Immature natural killer cell (primary cell): ENCODE measurements around the gene YJU2. TPM values are rescaled to one million over a fixed set of nuclear protein-coding genes. Genes with fewer than 3 reads are reported as not detected.
"Not testable (repeated sequence)": the region's sequence is repeated elsewhere in the genome, so short reads cannot be mapped to it uniquely, and the experiment has no call there.

Experiments used
- DNase-seq, 3 donors: peaks; one replicate each; pipeline ENCODE4 v3.0.0; 2022; ENCODE audit warnings: mixed read lengths in 1 of 3
- H3K27ac Mint-ChIP-seq, 6 donors: one replicate each; pipeline ENCODE4 v1.8.0; 2020; ENCODE audit warnings: mixed read lengths in 6 of 6, mild to moderate bottlenecking in 5 of 6, inconsistent platforms in 4 of 6, moderate library complexity in 3 of 6
- H3K27me3 Mint-ChIP-seq, 3 donors: one replicate each; pipeline ENCODE4 v1.8.0; 2020 to 2021; ENCODE audit warnings: low read depth in 3 of 3, mild to moderate bottlenecking in 3 of 3, mixed read lengths in 3 of 3, moderate library complexity in 3 of 3, inconsistent platforms in 1 of 3
- H3K36me3 Mint-ChIP-seq, 3 donors: one replicate each; pipeline ENCODE4 v1.8.0; 2020; ENCODE audit warnings: mixed read lengths in 3 of 3, inconsistent platforms in 2 of 3, mild to moderate bottlenecking in 2 of 3
- H3K4me1 Mint-ChIP-seq, 2 donors: one replicate each; pipeline ENCODE4 v1.8.0; 2020; ENCODE audit warnings: inconsistent platforms in 2 of 2, mild to moderate bottlenecking in 2 of 2, mixed read lengths in 2 of 2, moderate library complexity in 1 of 2
- H3K4me3 Mint-ChIP-seq, 5 donors: one replicate each; pipeline ENCODE4 v1.8.0; 2020; ENCODE audit warnings: mild to moderate bottlenecking in 5 of 5, mixed read lengths in 5 of 5, inconsistent platforms in 3 of 5, moderate library complexity in 3 of 5
- H3K9me3 Mint-ChIP-seq, 6 donors: one replicate each; pipeline ENCODE4 v1.8.0; 2020; ENCODE audit warnings: mild to moderate bottlenecking in 6 of 6, mixed read lengths in 6 of 6, inconsistent platforms in 4 of 6, moderate library complexity in 3 of 6
- polyA plus RNA-seq, 3 donors: library from polyadenylated mRNA; unstranded; fragments of 300-500 nt; fragmentation: Illumina TruSeq; gene quantifications; one replicate each; pipeline ENCODE4 v1.2.3, GENCODE V29; 2021

YJU2 gene
- polyA plus RNA-seq, 3 donors from 2014 or later = 13.8 to 42.4 (median 16.9) TPM

DNA sequence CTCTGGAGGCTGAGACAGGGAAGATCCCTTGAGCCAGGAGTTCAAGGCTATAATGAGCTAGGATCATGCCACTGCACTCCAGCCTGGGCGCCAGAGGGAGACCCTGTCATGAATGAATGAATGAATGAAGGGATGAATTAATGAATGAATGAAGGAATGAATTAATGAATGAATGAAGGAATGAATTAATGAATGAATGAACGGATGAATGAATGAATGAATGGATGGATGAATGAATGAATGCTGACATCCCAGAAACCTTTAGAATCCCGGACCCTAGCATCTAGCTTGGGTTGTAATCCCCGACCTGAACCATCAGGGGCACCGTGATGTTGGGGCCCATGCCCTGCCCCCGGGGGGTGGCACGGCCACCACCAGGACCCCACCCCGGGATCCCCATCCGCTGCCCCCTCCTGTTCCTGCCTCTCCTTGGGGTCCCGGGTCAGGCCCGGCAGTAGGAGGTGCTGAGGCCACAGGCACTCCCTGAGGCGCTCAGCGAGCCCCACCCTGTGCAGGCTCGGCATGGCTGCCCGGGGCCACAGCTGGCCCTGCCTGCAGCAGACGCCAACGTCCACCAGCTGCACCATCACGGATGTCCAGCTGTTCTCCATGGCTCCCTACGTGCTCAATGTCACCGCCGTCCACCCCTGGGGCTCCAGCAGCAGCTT lies 14.1 kb upstream of the YJU2 start:
- no peaks in the 10 kb centered on the region for H3K9me3 Mint-ChIP-seq
- H3K27me3 Mint-ChIP-seq = peaks cover 2 to 10% (median 2%) of the 10 kb centered on the region in 3 donors
- H3K36me3 Mint-ChIP-seq = no peaks in the 10 kb centered on the region
- H3K4me3 Mint-ChIP-seq = no peak overlapping the region
- no peaks in the 10 kb centered on the region for H3K4me1 Mint-ChIP-seq
- no peak for DNase-seq
- H3K27ac Mint-ChIP-seq = no peak overlapping the region

DNA sequence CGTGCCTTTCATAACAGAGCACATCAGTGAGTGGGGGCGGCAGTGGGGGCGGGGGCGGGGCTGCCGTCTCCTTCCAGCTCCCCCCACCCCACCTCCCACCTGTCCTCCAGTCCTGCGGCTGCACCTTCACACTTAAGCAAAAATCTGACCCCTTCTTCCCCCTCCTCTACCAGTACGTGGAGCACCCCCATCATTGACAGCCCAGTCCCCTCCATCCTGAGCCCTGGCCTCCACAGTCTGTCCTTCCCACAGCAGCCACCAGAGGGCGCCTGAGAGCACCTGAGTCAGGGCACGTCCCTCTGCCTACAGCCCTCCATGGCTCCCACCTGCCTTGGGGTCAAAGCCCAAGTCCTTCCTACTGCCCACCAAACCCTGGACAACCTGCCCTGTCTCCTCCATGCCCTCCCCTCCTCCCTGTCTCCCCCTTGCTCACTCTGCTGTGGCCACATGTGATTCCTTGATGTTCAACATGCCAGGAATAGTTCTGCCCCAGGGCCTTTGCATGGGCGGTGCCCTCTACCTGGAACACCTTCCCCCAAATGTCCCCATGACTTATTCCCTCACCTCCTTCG lies 13.5 kb upstream of the YJU2 start:
- no peaks in the 10 kb centered on the region for H3K4me1 Mint-ChIP-seq
- no peak overlapping the region for H3K4me3 Mint-ChIP-seq
- H3K36me3 Mint-ChIP-seq = no peaks in the 10 kb centered on the region
- peak; percentile 44 to 58 (median 52) for DNase-seq
- no peak overlapping the region for H3K27ac Mint-ChIP-seq
- H3K27me3 Mint-ChIP-seq = peaks cover 2 to 10% (median 2%) of the 10 kb centered on the region in 3 donors
- no peaks in the 10 kb centered on the region for H3K9me3 Mint-ChIP-seq

DNA sequence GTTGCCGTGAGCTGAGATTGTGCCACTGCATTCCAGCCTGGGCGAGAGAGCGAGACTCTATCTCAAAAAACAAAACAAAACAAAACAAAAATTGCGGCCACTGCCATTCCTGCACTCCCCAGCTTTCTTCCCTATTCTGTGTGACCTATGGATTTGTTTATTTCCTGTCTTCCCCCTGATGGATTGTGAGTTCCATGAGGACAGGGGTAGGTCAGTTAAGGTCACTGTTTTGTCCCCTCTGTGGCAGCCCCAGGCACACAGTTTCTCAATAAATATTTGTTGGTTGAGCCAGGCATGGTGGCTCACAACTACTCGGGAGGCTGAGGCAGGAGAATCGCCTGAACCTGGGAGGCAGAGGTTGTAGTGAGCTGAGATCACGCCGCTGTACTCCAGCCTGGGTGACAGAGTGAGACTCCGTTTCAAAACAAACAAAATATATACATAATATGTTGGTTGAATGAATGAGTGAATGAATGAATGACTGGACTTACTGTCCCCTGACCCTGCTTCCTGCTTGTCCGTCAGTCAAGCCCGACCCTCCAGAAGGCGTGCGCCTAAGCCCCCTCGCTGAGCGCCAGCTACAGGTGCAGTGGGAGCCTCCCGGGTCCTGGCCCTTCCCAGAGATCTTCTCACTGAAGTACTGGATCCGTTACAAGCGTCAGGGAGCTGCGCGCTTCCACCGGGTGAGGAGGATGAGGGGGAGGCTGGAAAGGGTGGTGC lies 12.6 kb upstream of the YJU2 start:
- no peaks in the 10 kb centered on the region for H3K9me3 Mint-ChIP-seq
- H3K27ac Mint-ChIP-seq = no peak overlapping the region
- no peaks in the 10 kb centered on the region for H3K4me1 Mint-ChIP-seq
- H3K27me3 Mint-ChIP-seq = peaks cover 2 to 10% (median 2%) of the 10 kb centered on the region in 3 donors
- no peaks in the 10 kb centered on the region for H3K36me3 Mint-ChIP-seq
- DNase-seq = no peak
- H3K4me3 Mint-ChIP-seq = no peak overlapping the region

DNA sequence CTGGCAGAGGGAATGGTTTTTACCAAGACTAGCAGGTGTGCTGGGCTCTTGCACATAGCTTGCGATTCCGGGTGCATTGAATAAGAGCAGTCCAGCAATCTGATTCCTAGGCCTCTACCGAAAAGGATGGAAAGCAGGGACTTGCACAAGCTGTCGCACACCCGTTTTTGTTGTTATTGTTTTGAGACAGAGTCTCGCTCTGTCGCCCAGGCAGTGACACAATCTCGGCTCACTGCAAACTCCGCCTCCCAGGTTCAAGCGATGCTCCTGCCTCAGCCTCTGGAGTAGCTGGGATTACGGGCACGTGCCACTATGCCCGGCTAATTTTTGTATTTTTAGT lies 12.0 kb upstream of the YJU2 start:
- Mint-ChIP-seq H3K4me1 (no peaks in the 10 kb centered on the region), H3K9me3 (no peaks in the 10 kb centered on the region), H3K36me3 (no peaks in the 10 kb centered on the region), H3K27me3 (peaks cover 2 to 7% (median 2%) of the 10 kb centered on the region in 3 donors), H3K27ac (no peak overlapping the region), H3K4me3 (no peak overlapping the region)
- no peak for DNase-seq

DNA sequence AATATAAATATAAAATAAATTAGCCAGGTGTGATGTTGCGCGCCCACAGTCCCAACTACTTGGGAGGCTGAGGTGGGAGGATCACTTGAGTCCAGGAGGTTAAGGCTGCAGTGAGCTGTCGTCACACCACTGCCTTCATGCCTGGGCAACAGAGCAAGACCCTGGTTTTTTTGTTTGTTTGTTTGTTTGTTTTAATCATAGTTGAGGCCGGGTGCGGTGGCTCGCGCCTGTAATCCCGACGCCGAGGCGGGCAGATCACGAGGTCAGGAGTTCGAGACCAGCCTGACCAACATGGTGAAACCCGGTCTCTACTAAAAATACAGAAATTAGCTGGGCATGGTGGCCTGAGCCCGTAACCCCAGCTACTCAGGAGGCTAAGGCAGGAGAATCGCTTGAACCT lies 9.4 kb upstream of the YJU2 start:
- DNase-seq = not testable (repeated sequence)

DNA sequence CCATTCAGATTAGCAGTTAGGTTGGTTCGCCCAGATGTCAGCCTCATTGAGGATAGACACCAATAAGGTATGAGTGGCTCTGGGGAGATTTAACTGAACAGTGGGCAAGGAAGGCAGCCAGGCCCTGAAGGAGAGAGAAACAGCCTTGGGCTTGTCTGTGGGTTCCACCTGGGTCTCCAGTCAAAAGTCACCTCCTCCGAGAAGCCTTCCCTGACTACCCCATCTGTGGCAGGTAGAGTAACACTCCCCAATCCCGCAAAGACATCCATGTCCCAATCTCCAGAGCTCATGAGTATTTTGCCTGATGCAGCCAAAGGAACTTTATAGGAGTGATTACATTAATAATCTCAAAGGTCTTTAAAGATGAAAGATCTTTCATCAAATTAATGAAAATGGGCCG lies 8.0 kb upstream of the YJU2 start:
- H3K4me3 Mint-ChIP-seq = no peak overlapping the region
- H3K36me3 Mint-ChIP-seq = no peaks in the 10 kb centered on the region
- no peaks in the 10 kb centered on the region for H3K4me1 Mint-ChIP-seq
- DNase-seq = no peak
- H3K9me3 Mint-ChIP-seq = peaks cover 0 to 12% (median 6%) of the 10 kb centered on the region in 6 donors
- peaks cover 1 to 7% (median 2%) of the 10 kb centered on the region in 3 donors for H3K27me3 Mint-ChIP-seq
- H3K27ac Mint-ChIP-seq = no peak overlapping the region

More for the DNA sequence above, 9.4 kb upstream of the YJU2 start:
- H3K36me3 Mint-ChIP-seq, H3K27ac Mint-ChIP-seq, H3K27me3 Mint-ChIP-seq, H3K4me1 Mint-ChIP-seq, H3K4me3 Mint-ChIP-seq: not testable (repeated sequence)
- peaks cover 0 to 11% (median 6%) of the 10 kb centered on the region in 6 donors for H3K9me3 Mint-ChIP-seq

DNA sequence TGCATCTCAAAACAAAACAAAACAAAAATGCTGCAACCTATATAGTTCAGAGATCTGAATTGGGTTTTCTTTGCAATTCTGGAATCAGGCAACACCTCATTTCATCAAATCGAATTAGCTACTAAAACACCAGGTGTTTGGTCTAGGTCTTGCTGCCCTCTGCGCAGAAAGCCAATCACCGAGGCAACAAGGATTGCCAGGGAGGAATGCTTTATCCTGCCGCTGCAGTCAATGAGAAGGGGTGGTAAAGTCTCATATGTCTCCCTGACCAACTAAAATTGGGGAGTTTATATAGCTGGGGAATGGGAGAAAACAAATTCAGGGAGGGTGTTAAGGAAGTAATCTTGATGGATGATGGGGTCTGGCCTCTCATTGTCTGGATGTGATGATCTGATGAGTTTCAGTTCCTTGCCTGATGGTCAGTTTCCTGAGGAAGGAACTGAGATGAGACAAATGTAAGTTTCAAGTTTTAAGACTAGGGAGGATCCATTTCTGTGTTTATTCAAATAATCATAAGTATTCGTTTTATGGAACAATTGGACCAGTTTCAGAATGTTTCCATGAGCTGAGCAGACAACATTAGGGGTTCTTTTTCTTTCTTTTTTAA lies 5.0 kb upstream of the YJU2 start:
- H3K27me3 Mint-ChIP-seq = peaks cover 2 to 9% (median 3%) of the 10 kb centered on the region in 3 donors
- no peaks in the 10 kb centered on the region for H3K36me3 Mint-ChIP-seq
- H3K27ac Mint-ChIP-seq = no peak overlapping the region
- DNase-seq = no peak
- peaks cover 0 to 12% (median 6%) of the 10 kb centered on the region in 6 donors for H3K9me3 Mint-ChIP-seq
- H3K4me1 Mint-ChIP-seq = peaks cover 5% of the 10 kb centered on the region in 2 donors
- no peak overlapping the region for H3K4me3 Mint-ChIP-seq

DNA sequence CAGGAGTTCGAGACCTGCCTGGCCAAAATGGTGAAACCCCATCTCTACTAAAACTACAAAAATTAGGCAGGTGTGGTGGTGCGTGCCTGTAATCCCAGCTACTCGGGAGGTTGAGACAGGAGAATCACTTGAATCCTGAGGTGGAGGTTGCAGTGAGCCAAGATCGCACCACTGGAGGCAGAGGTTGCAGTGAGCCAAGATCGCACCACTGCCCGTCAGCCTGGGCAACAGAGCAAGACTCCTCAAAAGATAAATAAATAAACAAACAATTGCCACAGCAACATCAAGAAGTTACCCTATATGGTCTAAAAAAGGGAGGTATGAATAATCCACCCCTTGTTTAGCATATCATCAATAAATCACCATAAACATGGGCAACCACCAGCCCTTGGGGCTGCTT lies 942 bp upstream of the YJU2 start:
- H3K4me3 Mint-ChIP-seq = peak overlapping the region in 1 of 5 donors; percentile 10
- H3K36me3 Mint-ChIP-seq = peaks cover 8 to 22% (median 15%) of the 10 kb centered on the region in 3 donors
- DNase-seq = not testable (repeated sequence)
- peak overlapping the region in 4 of 6 donors; percentile 99 to 100 (median 100) for H3K27ac Mint-ChIP-seq
- H3K9me3 Mint-ChIP-seq = peaks cover 0 to 12% (median 6%) of the 10 kb centered on the region in 6 donors
- H3K4me1 Mint-ChIP-seq = peaks cover 15 to 25% of the 10 kb centered on the region in 2 donors
- peaks cover 12 to 18% (median 13%) of the 10 kb centered on the region in 3 donors for H3K27me3 Mint-ChIP-seq

DNA sequence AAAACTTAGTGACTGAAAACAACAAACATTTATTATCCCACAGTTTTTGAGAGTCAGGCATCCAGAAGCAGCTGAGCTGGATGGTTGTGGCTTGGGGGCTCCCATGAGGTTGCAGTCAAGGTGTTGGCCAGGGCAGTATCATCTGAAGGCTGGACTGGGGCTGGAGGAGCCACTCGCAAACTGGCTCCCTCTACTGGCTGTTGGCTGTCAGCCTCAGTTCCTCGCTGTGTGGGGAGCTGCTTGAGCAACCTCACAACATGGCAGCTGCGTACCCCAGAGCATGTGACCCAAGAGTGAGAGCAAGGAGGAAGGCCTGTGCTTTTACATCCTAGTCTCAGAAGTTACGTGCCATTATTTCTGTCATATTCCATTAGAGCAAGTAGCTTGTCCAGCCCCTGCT lies 9.7 kb downstream of the YJU2 start:
- Mint-ChIP-seq H3K4me3 (no peak overlapping the region), H3K9me3 (no peaks in the 10 kb centered on the region), H3K27me3 (peaks cover 0 to 6% (median 0%) of the 10 kb centered on the region in 3 donors), H3K4me1 (peaks cover 5 to 6% of the 10 kb centered on the region in 2 donors), H3K27ac (no peak overlapping the region), H3K36me3 (peaks cover 17 to 45% (median 34%) of the 10 kb centered on the region in 3 donors)
- DNase-seq = no peak

DNA sequence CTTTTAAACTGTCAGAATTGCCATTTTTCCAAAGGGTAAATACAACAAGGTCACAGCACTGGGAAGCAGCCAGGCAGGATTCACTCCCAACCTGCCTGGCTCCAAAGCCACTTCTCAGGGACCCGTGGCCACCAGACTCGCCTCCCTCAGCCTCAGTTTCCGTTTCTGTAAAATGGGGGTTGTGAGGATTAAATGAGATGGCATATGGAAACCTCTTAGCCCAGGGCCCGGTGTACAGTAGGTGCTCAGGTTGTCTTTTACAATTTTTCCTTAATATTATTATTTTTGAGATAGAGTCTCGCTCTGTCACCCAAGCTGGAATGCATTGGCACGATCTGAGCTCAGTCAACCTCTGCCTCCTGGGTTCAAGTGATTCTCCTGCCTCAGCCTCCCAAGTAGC lies 10.1 kb downstream of the YJU2 start:
- H3K4me1 Mint-ChIP-seq = peaks cover 5 to 6% of the 10 kb centered on the region in 2 donors
- H3K4me3 Mint-ChIP-seq = no peak overlapping the region
- peaks cover 17 to 43% (median 34%) of the 10 kb centered on the region in 3 donors for H3K36me3 Mint-ChIP-seq
- no peak for DNase-seq
- H3K27me3 Mint-ChIP-seq = peaks cover 0 to 6% (median 0%) of the 10 kb centered on the region in 3 donors
- H3K27ac Mint-ChIP-seq = no peak overlapping the region
- no peaks in the 10 kb centered on the region for H3K9me3 Mint-ChIP-seq

DNA sequence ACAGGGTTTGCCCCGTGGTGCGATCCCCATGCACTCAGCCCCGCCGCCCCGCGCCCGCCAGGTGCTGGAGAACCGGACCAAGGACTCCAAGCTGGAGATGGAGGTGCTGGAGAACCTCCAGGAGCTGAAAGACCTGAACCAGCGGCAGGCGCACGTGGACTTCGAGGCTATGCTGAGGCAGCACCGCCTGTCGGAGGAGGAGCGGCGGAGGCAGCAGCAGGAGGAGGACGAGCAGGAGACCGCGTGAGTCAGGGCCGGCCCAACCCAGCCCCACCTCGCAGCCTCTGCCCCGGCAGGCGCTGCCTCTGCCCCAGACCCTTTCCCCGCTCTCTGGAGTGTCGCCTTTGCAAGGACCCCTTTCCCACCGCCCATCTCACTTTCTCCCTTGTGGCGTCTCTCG lies 11.3 kb downstream of the YJU2 start:
- H3K4me1 Mint-ChIP-seq = peaks cover 6 to 9% of the 10 kb centered on the region in 2 donors
- no peak overlapping the region for H3K27ac Mint-ChIP-seq
- no peaks in the 10 kb centered on the region for H3K9me3 Mint-ChIP-seq
- peaks cover 17 to 37% (median 34%) of the 10 kb centered on the region in 3 donors for H3K36me3 Mint-ChIP-seq
- no peak overlapping the region for H3K4me3 Mint-ChIP-seq
- peaks cover 0 to 6% (median 0%) of the 10 kb centered on the region in 3 donors for H3K27me3 Mint-ChIP-seq
- DNase-seq = no peak

DNA sequence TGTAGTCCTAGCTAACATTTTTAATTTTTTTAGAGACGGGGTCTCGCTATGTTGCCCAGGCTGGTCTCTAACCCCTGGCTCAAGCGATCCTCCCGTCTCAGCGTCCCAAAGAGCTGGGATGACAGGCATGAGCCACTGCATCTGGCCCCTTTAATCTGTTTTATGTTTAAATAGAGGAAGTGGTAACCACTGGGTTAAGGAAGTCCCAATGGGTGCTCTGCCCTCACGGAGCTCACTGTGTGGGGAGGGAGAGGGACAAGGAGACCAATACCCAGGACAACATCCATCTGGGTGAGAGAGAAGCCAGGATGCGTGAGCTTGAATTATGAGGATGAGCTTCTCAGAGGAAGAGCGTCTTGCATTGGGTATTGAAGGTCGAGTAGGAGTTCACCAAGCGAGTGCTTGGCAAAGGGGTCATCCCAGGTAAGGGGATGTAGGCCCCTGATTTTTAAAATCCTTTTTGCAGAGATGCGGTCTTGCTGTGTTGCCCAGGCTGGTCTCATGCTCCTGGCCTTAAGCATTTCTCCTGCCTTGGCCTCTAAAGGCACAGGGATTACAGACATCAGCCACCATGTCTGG lies 13.8 kb downstream of the YJU2 start:
- peaks cover 12 to 17% (median 12%) of the 10 kb centered on the region in 3 donors for H3K27me3 Mint-ChIP-seq
- peaks cover 13 to 28% (median 21%) of the 10 kb centered on the region in 3 donors for H3K36me3 Mint-ChIP-seq
- peak overlapping the region in 1 of 5 donors; percentile 17 for H3K4me3 Mint-ChIP-seq
- no peak for DNase-seq
- no peak overlapping the region for H3K27ac Mint-ChIP-seq
- no peaks in the 10 kb centered on the region for H3K9me3 Mint-ChIP-seq
- H3K4me1 Mint-ChIP-seq = peaks cover 30 to 31% of the 10 kb centered on the region in 2 donors

DNA sequence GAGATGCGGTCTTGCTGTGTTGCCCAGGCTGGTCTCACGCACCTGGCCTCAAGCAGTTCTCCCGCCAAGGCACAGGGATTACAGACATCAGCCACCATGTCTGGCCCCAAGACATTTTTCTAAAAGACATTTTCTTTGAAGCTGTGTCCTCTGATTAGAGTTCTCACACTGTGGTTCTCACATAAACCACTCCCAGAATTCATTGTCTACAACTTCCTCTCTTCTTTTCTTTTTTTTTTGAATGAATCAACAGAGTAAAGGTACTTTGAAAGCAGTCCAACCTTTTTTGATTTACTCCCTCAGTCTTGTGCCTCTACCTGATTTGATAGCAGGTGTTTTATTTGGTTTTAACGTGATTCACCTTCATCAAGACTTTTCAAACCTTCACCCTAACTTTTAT lies 17.9 kb downstream of the YJU2 start:
- Mint-ChIP-seq H3K27me3 (peaks cover 16 to 20% (median 18%) of the 10 kb centered on the region in 3 donors), H3K4me3 (peak overlapping the region; percentile 80 to 90 (median 86)), H3K4me1 (peaks cover 49 to 51% of the 10 kb centered on the region in 2 donors), H3K36me3 (peaks cover 13 to 33% (median 21%) of the 10 kb centered on the region in 3 donors), H3K27ac (peak overlapping the region; percentile 85 to 94 (median 90)), H3K9me3 (no peaks in the 10 kb centered on the region)
- peak; percentile 72 to 73 (median 73) for DNase-seq
